Activated B cell treated with CpG ODN at 0.5 μM for 24 hours (primary cell): Measurements from ENCODE around the gene GRM7. TPM values are rescaled to one million over a fixed set of nuclear protein-coding genes. Genes with fewer than 3 reads are reported as not detected.

Source experiments
- ATAC-seq: fragments of 200-7000 bp; cut with Tn5 transposase; one replicate; pipeline ENCODE4 v1.10.0; 2021; ENCODE audit warnings: low read depth, mild to moderate bottlenecking, moderate library complexity
- CTCF ChIA-PET: fragments of 350-600 bp; sonication (Branson Sonifier 250); formaldehyde crosslinking; loops from one replicate; lab custom pipeline; 2021; ENCODE audit warnings: antibody characterized with exemption; lab: Charles Lee
- POLR2A ChIA-PET: fragments of 350-600 bp; sonication (Branson Sonifier 250); formaldehyde crosslinking; loops from one replicate; lab custom pipeline; 2021; ENCODE audit warnings: antibody characterized with exemption; lab: Charles Lee
- DNase-seq: peaks from one replicate; pipeline ENCODE4 v3.0.0; 2022
- H3K27ac Mint-ChIP-seq: one replicate; pipeline ENCODE4 v1.8.0; 2020; ENCODE audit warnings: mixed read lengths
- H3K27me3 Mint-ChIP-seq: one replicate; pipeline ENCODE4 v1.8.0; 2021; ENCODE audit warnings: mixed read lengths
- H3K36me3 Mint-ChIP-seq: one replicate; pipeline ENCODE4 v1.8.0; 2021; ENCODE audit warnings: low read depth, mixed read lengths
- H3K4me1 Mint-ChIP-seq: one replicate; pipeline ENCODE4 v1.8.0; 2021; ENCODE audit warnings: mixed read lengths
- H3K4me3 Mint-ChIP-seq: one replicate; pipeline ENCODE4 v1.8.0; 2020; ENCODE audit warnings: mild to moderate bottlenecking, mixed read lengths
- H3K9me3 Mint-ChIP-seq: one replicate; pipeline ENCODE4 v1.8.0; 2020; ENCODE audit warnings: mixed read lengths
- intact Hi-C: fragments of 100-400 bp; cut with micrococcal nuclease; formaldehyde crosslinking; loops from one replicate; pipeline ENCODE4 v1.15.1; 2024
- total RNA-seq: library from RNA; stranded (reverse); gene quantifications from 2 replicates; pipeline ENCODE4 v1.2.3, GENCODE V29; 2022
- TF ChIP-seq, protein P1 (sequence below): fragments of 200-600 bp; IDR thresholded peaks from one replicate; pipeline ENCODE4 v1.8.0; 2022; ENCODE audit warnings: antibody characterized with exemption, mild to moderate bottlenecking

The GRM7 gene
- total RNA-seq, 1 donor from 2014 or later, result not detected

DNA sequence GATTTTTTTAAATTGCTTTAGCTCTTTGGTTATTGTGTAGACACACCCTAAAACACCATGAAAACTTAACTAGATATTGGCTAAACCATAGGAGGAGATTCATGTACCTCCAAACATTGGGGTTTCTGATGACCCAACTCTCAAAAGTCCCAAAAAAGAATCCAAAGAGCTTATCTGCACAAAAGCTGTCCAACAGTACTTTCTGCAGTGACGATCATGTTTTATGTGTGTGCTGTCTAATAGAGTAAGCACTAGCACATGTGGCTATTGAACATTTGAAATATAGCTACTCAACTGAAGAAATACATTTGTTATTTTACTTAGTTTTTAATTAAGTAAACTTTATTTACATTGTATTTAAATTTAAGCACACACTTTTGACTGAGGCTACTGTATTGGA lies 822.5 kb downstream of the GRM7 start:
- Mint-ChIP-seq H3K4me3 (no peak overlapping the region), H3K4me1 (no peaks in the 10 kb centered on the region), H3K36me3 (no peaks in the 10 kb centered on the region), H3K27me3 (no peaks in the 10 kb centered on the region), H3K27ac (no peak overlapping the region), H3K9me3 (peaks cover 5% of the 10 kb centered on the region)
- TF ChIP-seq, protein P1, sequence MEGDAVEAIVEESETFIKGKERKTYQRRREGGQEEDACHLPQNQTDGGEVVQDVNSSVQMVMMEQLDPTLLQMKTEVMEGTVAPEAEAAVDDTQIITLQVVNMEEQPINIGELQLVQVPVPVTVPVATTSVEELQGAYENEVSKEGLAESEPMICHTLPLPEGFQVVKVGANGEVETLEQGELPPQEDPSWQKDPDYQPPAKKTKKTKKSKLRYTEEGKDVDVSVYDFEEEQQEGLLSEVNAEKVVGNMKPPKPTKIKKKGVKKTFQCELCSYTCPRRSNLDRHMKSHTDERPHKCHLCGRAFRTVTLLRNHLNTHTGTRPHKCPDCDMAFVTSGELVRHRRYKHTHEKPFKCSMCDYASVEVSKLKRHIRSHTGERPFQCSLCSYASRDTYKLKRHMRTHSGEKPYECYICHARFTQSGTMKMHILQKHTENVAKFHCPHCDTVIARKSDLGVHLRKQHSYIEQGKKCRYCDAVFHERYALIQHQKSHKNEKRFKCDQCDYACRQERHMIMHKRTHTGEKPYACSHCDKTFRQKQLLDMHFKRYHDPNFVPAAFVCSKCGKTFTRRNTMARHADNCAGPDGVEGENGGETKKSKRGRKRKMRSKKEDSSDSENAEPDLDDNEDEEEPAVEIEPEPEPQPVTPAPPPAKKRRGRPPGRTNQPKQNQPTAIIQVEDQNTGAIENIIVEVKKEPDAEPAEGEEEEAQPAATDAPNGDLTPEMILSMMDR, result no peak
- intact Hi-C loops, result no loop called here
- CTCF ChIA-PET, result no interaction called here
- POLR2A ChIA-PET, result no interaction called here
- DNase-seq (no peak), ATAC-seq (no peak)

DNA sequence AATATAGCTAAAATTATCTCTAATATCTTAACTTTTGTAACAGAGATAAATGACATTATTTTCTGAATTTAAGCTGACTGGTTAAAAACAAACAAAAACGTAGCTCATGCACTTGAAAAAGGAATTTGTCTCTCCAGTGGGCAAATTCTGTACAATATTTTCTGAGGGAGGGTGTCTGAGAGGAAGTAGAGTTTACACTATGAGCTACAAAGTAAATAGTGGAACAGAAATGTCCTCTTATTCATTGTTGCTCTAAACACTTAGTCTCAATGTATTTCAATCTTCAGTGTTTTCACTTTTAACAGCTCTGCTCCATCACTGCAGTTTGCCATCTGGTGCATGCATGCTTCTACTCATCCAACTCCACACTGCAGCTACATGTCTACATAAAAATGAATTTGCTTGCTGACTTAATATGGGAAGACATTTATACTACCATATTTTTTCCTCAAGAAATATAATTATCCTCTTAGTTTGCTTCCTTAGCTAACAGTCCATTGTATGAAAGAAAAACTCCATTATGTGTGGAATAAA lies 823.3 kb downstream of the GRM7 start:
- Mint-ChIP-seq H3K36me3 (no peaks in the 10 kb centered on the region), H3K4me3 (no peak overlapping the region), H3K4me1 (no peaks in the 10 kb centered on the region), H3K27ac (no peak overlapping the region), H3K27me3 (no peaks in the 10 kb centered on the region), H3K9me3 (peaks cover 5% of the 10 kb centered on the region)
- ChIA-PET CTCF (no interaction called here), POLR2A (no interaction called here)
- ATAC-seq (no peak), DNase-seq (no peak)
- intact Hi-C loops, result no loop called here
- TF ChIP-seq, protein P1, result no peak

DNA sequence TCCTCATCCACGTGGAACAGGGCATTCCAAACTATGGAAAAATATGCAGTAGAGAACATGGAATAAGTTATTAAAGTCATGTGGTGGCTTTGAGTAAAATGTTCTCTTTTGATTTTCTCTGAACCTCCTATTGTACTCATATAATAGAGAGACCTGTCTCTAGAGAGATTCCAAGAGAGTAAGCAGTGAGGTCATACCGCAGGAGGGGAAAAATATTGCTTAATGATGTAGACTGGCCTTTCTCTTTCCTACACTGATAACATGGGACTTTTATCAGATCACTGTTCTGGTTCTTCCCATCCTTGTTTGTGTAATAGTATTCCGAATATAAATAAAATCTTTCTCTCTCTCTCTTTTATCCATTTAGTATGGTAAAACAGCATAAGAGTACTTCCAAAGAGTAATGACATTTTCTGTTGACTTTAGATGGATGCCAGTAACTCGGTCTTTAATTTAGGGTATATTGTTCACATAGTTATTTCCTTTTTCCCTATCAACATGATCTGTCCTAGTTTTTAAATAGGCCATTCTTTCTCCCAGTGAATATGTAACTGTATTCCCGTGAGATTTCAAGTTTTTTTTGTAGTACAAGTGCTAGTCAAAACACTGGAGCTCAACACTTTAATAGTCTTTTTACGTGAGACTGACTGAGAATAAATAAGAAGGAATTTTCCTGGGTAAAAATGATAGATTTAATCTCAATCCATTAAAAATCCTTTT lies 826.7 kb downstream of the GRM7 start:
- CTCF ChIA-PET, result no interaction called here
- TF ChIP-seq, protein P1, result no peak
- Mint-ChIP-seq H3K4me3 (no peak overlapping the region), H3K36me3 (no peaks in the 10 kb centered on the region), H3K4me1 (no peaks in the 10 kb centered on the region), H3K27ac (no peak overlapping the region), H3K27me3 (no peaks in the 10 kb centered on the region), H3K9me3 (peaks cover 7% of the 10 kb centered on the region)
- POLR2A ChIA-PET, result no interaction called here
- intact Hi-C loops, result no loop called here
- ATAC-seq (no peak), DNase-seq (no peak)

DNA sequence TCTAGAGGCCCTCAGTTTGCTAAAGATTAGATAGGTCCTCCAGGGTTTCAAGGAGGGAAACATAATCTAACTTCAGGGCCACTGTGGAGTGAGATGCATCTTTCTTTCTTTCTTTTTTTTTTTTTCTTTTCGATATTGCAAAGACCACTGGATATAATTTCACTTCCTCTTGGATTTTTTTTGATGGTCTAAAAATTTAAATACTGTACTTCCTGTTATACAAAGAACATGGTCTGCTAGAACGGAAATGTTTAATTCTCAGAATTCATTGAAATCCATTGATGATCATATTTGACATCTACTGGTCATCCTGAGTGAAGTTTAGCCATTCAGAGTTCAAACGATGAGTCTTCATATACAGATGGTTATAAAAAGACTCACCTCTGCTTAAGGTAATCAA lies 832.0 kb downstream of the GRM7 start:
- CTCF ChIA-PET, result no interaction called here
- no peak for ATAC-seq
- TF ChIP-seq, protein P1, result no peak

DNA sequence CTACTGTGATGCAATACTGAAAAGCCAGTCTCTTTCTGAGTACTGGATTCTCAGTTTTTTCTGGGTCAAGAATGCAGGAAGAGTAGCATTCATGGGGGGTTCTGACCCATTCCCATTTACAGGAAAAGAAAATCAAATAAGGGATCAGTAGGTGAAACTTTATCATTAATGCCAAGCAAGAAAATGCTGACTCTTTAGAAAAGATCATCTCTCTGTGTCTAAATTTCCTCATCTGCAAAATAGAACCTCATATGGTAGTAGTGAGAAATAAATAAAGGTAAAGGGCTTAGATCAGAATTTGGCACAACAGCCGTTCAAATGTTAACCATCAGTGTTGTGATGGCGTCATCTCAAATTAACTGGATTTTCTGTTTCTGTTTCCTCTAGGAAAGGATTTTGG lies 833.1 kb downstream of the GRM7 start:
- peaks cover 6% of the 10 kb centered on the region for H3K9me3 Mint-ChIP-seq
- H3K4me1 Mint-ChIP-seq, result no peaks in the 10 kb centered on the region
- POLR2A ChIA-PET, result no interaction called here
- TF ChIP-seq, protein P1, result no peak
- ATAC-seq (no peak), DNase-seq (no peak)
- intact Hi-C loops, result no loop called here
- CTCF ChIA-PET, result no interaction called here
- no peak overlapping the region for H3K27ac Mint-ChIP-seq
- no peaks in the 10 kb centered on the region for H3K27me3 Mint-ChIP-seq
- H3K36me3 Mint-ChIP-seq, result no peaks in the 10 kb centered on the region
- no peak overlapping the region for H3K4me3 Mint-ChIP-seq

More for the DNA sequence above, 832.0 kb downstream of the GRM7 start:
- intact Hi-C loops, result no loop called here
- POLR2A ChIA-PET, result no interaction called here
- no peaks in the 10 kb centered on the region for H3K36me3 Mint-ChIP-seq
- H3K4me3 Mint-ChIP-seq, result no peak overlapping the region
- H3K9me3 Mint-ChIP-seq, result peaks cover 6% of the 10 kb centered on the region
- no peak for DNase-seq
- H3K27ac Mint-ChIP-seq, result no peak overlapping the region
- no peaks in the 10 kb centered on the region for H3K4me1 Mint-ChIP-seq
- H3K27me3 Mint-ChIP-seq, result no peaks in the 10 kb centered on the region
